Stimulated activated CD8-positive, alpha-beta memory T cell treated with anti-CD3 and anti-CD28 coated beads, Interleukin-15, amount 100 ng/mL, for 1 hour (primary cell): ENCODE measurements around the gene DNAJC27.

Source experiments
- DNase-seq: peaks from one replicate; pipeline ENCODE4 v3.0.0-alpha.2; 2020; ENCODE audit warnings: low read depth

The DNAJC27 gene

DNA sequence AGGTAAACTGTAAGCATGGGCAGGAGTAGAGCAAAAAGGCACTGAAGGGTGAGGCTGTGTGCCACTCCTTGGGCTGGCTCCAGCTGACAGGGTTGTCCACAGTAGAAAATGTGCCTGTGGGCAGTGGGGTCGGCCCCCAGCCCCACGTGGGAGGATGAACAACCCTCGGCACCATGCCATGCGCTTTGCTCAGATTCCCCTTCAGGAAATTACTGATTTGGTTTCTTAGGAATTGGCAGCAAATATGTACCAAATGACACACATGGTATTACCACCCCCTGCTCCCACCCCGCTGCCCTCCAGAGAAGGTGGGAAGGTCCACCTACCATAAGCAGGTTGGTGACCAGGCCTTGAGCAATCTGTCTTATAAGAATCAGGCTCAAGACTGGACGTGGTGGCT lies 65.3 kb downstream of the DNAJC27 start:
- DNase-seq: no peak

DNA sequence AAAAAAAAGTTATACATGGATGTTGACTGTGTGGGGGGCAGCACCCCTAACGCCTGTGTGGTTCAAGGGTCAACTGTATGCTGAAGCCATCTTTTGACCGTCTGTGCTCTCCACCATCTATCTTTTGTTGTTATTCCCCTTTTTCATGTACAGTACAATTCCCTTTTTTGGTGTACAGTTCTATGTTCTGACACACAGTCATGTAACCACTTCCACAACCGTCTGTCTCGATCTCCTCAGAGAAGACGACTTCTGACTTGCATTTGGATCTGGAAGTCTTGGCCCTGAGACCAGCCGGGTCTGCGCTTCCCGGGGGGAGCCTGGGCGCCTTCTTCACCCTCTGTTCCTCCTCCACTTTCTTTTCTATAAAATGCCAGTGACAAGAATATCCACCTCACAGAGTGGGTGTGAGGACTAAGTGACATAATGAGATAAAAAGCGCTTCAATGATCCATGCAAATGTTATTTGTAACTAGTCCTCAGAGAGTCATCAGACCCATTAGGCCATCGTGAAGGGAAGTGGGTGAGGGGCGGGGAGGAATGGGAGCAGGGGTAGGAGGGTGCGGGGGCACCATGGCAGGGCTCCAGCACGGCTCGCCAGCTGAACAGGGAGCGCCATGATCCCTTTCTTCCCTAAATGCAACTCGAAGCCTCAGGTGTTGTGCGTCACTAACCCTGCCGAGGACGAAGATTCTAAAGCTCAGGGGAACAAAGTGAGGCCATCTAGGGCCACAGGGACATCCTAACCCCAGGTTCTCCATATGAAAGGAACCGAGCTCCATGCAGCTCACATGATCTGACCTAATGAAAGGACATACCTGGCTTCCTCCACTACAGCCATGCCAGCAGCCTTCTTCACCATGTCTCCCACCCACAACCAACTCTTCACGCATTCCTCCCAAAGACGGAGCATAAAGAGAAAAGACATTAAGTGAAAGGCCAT lies 68.3 kb downstream of the DNAJC27 start:
- DNase-seq: no peak

GRCh38 chr2:24899361-24899910 lies 72.3 kb downstream of the DNAJC27 start:
- DNase-seq: no peak

- no peak for DNase-seq
Measured at GRCh38 chr2:24898122-24899109, 73.3 kb downstream of the DNAJC27 start.

DNA sequence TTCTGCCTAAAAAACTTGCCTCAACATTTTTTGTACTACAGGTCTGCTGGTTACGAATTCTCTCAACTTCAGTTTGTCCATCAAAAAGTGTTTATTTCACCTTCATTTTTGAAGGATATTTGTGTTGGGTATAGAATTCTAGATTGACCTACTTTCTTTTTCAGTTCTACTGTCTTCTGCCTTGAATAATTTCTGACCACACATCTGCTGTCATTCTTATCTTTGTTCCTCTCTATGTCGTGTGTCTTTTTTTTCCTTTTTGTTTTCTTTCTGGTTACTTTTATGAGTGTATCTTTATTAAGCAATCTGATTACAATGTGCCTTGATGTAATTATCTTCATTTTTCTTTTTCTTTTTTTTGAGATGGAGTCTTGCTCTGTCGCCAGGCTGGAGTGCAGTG lies 77.0 kb downstream of the DNAJC27 start:
- DNase-seq: no peak

DNA sequence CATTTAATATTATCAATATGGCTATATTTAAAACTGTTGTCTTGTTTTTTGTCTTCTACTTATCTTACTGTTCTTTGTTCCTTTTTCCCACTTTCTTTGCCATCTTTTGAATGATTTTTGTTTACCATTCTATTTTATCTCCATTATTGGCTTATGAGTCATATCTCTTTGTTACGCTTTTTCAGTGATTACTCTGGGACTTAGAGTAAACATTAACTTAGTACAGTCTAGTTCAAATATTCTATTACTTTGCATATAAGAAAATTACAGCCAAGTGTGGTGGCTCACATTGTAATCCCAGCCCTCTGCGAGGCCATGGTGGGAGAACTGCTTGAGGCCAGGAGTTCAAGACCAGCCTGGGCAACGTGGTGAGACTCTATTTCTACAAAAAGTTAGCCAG lies 77.8 kb downstream of the DNAJC27 start:
- no peak for DNase-seq
